DMS153 (cell line): Measurements from ENCODE around the gene SYS1.

Source experiments
- DNase-seq: peaks from one replicate; lab custom pipeline; 2025; lab: John Stamatoyannopoulos, UW

Gene SYS1

DNA sequence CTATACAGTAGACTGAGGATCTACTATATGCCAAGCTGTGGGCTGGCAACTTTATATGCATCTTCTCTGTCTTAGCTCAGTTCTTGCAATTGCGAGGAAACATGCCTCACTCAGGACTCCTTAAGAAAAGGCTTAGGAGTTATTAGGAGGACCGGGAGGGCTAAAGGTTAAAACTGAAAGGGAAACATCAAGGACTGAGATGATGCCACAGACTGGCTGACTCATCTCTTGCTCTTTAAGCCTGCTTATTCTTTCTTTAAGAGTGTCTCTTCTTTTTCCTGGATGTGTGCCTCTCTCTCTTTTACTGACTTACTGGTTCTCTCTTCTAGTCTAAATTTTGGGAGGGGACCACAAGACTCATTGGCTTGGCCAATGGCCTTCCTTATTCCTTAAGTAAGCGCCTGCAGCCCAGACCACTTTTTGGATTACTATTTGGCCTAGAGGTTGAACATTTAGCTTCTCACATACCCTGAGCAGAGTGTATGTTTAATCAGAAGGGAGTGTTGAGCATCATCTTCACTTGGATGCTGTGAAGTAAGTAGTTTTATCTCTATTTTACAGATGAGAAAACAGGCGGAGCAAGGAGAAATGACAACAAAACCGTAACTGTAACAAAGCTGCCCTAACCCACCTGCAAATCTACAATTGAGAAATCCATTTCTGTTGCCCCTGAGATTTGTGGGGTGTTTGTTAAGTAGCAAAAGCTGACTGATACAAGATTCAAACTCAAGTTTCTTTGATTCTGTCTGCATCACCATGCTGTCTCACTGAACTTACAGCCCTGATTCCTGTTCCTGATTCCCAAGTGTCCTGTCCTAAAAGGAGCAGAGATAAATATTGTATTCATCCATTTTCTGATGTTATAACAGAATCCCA, 7.5 kb upstream of the SYS1 start:
- no peak for DNase-seq

DNA sequence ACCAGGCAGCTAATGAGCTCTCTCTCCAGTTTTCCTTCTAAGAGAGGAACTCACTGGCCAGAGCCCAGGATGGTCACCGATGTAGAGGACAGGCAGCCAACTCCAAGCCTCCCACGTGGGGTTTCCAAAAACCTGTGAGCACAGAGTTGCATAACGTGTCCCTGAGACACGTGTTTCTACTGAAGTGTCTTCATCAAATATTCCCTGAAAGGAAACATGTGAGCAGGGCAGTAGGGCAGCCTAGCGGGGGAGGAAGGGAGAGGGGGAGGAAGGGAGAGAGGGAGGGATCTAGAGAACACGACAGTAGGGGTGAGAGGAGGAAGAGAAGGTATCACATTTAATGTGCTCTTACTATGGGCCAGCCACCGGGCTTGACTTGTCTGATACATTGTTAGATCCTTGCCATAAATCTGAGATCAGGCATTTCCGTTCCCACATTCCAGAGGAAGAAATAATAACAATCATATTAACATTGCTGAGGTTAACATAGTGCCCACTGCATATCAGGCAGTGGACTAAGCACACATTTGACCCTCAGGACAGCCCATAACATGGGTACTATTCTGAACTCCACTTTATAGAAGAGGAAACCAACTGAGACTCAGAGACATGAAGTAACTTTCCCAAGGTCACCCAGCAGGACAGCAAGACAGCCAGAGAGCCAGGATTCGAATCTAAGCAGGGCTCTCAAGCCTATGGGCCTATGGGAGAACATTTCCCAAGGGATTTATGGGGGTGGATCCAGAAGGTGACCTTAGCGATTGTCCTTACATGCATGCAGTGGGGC, 4.5 kb upstream of the SYS1 start:
- DNase-seq: peak; percentile 21

DNA sequence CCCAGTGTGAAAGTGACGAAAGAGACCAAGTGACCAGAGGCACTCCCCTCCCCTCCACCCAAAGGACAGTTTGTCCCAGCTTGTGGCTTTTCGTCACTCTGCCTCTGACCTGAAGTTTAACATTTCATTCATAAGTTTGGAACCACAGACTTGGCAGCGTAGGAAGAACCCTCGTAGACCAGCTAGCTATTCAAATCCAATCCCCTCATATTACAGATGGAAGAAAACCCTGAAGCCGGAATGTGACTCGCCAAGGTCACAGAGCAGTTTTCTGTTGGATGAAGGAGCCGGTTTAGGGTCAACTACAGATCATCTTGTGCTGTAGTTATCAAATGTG, 3.9 kb upstream of the SYS1 start:
- no peak for DNase-seq

DNA sequence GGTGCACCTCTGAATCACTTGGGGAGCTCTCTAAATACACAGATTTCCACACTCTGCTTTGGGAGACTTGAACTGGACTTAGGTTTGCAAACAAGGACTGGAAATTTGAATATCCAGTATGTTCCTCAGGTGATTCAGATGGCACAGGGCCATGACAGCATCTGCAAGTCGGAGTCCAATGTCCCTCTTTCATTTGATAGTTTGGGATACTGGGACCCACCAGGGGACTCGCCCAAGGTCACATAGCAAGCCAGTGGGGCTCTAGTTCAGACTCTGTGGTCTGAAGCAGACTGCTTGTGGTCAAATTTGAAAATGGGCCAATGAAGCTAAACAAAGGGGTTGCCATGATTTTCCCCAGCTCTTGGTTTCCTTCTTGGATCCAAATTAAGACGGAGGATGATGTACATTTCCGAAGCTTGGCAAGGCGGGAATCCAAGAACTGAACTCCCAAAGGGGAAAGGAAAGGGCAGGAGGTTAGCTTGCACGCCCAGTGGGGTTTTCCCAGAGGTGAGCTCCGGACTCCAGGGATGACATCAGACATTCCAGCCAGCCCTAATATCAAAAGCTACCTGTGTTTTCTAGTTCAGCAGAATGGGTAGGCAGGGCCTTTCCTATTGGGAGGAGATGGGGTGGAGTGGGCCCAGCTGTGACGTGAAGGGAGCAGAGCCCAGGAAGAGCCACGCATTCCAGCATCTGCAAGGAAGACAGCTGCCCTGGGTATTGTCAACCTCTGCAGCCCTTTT, 3.4 kb upstream of the SYS1 start:
- no peak for DNase-seq

DNA sequence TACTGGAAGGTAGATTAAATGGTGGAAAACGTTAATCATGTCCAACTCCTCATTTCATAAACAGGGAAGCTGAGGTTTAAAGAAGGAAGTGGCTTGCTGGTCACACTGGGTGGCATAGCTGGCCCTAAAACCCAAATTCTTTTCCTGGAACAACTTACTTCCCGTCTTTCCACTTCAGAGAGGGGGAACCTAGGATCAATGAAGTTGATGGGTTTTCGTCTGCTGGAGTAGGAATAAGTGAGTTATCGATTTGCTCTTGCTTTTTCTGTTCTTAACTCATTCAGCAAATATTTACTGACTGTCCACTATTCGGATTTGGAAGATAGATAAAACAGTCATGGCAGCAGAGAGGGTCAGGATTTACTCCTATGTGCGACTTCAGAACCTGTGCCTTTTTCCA, 1.2 kb upstream of the SYS1 start:
- no peak for DNase-seq

DNA sequence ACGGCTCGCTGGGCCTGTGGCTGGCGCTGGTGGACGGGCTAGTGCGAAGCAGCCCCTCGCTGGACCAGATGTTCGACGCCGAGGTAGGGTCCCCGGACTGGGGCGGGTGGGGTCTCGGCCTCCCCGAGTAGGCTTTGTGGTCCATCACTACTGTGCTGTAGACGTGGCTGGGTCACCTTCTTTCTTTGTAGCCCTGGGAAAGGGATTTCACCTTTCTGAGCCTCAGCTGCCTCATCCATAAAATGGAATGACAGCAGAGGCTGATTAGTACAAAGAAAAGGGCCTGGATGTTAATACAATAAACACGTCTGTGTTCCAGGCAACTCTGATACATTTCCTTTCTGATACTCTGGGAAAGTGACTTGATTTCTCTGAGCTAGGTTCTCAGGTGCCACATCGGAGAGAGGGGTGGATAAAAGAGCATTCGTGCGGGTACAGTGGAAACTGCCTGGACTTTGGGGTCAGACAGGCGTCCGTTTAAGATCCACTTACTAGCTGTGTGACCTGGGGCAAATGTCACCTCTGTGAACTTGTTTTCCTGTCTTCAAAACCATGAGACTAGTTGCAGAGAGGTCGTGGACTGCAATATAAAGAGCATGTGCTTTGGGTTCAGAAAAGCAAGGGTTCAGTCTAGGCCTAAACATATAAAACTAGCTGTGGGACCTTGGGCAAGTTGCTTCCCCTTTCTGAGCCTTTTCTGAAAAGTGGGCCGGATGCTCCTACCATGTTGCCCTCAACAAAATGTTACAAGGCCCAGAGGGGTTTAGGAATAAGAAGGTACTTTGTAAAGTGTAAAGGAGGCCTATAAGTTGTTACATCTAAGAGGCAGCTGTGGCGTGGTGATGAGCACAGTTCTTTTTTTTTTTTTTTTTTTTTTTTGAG, 896 bp downstream of the SYS1 start:
- DNase-seq: no peak

DNA sequence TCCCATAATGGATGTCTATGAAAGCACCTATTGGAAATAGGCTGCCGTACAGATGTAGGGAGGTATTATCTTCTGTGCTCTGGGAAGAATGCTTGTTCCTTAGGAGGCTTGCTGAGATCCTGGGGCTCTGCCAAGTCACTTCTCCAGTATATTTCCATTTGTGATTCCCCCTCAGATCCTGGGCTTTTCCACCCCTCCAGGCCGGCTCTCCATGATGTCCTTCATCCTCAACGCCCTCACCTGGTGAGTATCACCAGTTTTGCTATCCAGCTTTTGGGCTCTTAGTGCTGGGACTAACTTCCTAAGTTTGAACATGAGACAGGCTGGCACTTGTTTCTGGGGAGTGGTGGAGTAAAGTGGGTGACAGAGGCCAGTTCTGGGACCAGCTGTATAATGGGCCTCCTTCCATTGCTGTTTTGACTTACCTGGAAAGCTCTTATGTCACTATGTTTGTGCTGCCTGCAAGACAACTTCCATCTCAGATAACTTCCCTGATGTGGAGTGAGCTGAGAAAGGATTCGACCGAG, 2.6 kb downstream of the SYS1 start:
- DNase-seq: no peak

DNA sequence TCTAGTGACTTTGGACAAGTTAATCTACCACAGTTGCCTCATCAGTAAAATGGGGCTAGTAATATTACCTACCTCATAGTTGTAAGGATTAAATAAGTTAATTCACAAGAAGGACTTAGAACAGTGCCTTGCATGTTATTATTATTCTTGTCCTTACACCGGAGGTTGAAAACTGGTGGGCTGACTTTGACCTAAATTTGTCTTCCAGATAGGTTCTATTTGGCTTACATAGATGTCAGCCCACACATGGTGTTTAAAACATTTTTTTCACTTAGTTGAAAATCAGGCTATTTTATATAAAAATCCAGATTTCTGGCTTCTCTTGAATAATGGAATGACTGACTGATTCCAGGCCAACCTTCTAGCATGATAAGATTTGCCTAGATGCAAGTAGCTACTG, 3.2 kb downstream of the SYS1 start:
- no peak for DNase-seq

DNA sequence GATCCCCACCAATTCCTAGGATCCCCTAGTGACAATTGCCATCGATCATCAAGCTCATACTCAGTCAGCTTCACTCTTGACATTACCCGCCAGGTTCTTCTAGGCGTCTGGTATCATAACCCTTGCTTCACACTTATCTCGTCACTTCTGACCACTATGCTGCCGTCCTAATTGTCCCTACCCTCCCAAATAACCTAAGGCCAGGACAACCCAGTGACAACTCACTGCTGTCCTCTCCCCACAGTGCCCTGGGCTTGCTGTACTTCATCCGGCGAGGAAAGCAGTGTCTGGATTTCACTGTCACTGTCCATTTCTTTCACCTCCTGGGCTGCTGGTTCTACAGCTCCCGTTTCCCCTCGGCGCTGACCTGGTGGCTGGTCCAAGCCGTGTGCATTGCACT, 3.7 kb downstream of the SYS1 start:
- no peak for DNase-seq

DNA sequence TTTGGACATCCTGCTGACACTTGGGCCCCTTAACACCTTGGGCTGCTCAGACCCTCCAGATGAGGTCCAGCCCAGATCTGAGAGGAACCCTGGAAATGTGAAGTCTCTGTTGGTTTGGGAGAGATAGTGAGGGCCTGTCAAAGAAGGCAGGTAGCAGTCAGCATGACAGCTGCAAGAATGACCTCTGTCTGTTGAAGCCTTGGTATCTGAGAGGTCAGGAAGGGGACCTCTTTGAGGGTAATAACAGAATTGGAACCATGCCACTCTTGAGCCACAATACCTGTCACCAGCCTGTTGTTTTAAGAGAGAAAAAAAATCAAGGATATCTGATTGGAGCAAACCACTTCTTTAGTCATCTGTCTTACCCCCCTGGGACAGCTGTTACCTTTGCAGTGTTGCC, 4.2 kb downstream of the SYS1 start:
- DNase-seq: no peak

DNA sequence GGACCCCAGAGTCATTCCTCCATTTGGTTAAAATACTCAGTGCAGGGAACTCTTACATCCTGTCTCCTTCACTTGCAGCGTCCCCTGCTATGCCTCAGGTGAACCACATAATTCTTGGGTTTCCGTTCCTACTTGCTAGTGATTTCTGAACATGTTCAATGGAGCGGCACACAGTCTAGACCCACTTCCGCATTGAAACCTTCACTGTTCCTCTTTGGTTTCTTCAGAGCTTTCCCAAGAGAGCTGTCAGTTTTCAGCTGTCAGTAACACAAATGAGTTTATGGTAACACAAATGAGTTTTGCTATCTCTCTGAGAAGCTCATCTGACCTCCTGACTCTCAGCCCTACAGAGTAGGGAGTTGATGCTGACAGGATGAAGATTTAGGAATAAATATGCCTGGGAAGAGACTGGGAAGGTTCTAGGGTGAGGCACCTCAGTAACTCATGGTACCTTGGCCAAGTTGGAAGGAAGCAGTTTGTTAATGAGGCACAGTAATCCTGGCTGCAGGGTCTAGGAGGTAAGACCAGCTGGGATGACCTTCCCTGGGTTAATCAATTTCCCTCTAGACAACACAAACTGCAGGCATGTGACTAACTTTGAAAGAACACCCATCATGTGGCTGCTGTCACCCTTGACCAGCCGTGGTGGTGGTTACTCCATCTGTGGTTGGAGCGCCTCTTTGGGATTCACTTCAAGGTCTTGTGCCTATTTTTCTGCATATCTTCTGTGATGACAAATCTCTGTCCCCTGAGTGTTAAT, 5.4 kb downstream of the SYS1 start:
- no peak for DNase-seq

DNA sequence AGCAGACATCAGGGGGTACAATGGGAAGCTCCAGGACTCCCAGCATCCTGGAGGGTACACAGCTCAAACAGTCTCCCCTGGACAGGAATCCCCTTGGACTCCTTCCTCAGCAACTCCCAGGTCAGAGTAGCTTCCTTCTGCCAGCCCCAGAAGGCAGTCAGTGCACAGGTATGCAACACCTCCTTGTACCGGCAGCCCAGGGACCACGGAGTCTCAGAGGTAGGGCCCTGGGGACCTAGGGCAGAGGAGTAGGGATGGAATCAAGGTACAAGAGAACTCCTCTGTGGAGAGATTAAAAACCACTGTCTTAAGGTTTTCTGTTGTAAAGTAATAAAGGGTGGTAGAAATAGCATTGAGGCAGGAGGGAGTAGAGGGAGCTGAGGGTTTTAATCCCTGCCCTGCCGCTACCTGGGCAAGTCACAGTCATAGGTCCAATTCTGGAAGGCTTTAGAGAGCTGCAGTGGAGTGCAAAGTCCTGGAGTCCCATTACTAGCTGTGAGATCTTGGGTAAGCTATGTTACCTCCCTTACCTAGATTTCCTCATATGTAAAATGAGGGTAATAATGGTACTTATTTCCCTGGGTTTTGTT, 7.7 kb downstream of the SYS1 start:
- no peak for DNase-seq

DNA sequence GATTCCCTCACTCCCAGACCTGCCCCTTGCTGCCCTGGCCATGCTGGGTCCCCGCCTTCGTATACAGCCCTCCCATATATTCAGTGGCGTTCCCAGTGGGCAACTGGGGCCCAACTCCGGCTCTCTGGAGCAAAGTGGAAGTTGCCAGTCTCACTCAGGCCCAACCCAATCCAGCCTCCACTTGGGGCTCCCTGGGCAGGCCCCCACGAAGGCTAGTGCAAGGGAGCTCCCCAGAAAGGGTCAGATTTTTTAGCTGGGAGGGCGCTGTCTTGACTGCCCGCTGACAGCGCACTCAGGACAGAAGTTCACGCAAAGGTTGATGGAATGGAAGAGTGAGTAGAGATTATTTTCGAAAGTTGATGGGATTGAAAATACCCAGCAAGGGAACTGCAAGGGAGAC, 9.3 kb downstream of the SYS1 start:
- DNase-seq: no peak

DNA sequence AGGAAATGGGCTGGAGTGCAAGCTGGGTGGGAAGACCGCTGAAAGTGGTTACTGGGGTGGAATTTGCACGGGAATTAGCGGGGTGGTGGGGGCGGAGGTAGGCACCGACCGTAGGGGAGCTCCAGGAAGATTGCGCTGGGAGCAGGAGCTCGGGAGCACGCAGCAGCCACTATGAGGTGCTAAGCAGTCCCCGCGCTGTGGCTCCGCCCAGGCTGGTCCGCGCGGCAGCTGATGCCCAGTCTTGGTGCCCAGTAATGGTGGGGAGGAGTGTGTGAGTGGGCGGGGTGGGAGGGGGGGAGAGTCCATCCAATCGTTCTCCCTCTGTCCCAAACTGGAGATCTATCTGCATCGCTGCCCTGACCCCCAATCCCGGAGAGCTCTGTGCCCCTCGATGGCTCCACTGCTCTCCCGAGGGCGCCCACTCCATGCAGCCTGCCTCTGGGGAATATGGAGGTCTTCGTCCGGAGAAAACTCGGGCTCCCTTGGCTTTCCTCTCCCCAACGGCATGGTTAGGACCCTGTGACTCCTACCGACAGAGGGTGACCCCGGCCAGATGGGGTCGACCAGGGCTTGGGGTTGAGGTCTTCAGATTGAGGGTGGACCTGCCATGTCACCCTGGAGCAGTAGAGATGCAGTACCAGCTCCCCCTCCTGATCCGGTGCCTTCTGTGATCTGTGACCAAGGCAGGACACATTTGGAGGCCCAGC, 9.8 kb downstream of the SYS1 start:
- no peak for DNase-seq

DNA sequence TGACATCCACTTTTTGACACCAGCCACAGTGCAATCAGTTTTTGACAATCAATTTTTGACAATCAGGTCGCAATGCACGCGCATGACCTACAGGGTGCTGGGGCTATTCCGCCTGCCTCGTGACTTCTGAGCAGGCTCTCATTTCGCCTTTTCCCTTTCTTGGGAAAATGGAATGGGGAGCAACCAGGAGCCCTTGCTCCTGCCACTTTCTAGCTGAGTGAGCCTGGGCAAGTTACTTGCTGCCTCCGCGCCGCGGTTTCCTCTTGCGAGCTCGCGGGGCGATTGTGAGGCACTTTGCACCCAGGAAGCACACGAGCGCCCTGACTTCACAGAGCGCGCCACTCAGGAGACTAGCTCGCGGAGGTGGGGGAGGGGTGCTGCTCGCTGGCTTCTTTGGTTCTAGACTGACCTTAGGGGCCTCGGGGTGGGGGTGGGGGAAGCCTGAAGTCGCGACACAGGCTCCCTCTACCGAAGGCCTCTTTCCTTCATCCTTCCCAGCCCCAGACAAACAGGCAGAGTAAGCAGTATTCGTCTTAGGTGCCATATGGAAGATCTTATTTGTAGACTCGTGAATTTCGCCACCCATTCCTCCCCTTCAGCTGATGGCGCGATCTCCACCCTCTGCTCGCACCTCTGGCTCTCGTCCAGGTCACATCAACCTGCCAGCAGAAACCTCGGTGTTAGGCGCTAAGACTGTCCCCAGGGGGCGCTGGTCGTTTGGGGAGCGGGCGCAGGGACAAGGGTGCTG, 10.6 kb downstream of the SYS1 start:
- DNase-seq: peak; percentile 82

DNA sequence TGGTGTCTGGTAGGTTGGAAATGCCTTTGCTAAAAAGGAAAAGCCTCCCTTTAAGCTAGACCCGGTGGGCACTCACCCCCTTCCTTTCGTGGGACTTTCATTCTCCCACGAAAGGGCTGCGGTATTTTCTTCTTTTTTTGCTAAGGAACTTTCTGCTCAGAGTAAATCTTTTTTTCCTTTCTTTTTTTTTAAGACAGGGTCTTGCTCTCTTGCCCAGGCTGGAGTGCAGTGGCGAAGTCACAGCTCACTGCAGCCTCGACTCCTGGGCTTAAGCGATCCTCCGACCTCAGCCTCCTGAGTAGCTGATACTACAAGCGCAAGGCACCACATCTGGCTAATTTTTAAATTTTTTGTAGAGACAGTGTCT, 11.1 kb downstream of the SYS1 start:
- DNase-seq: no peak

DNA sequence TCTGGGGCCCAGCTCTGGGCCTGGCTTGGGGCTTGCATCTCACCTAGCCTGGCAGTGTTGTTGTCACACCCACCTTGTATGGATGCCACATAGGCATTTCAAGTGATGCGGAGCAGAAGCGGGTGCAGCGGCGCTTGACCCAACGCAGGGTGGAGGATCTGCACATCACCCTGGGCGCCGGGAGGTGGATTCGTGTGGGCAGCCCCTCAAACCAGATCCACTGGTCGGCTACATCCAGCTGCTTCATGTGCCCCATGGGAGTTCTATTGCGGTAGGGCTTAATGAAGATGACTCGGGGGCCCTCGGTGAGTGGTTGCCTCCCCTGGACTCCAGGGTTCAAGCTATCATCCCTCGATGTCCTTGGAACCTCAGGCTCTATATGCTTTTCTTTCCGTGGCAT, 12.0 kb downstream of the SYS1 start:
- DNase-seq: no peak

DNA sequence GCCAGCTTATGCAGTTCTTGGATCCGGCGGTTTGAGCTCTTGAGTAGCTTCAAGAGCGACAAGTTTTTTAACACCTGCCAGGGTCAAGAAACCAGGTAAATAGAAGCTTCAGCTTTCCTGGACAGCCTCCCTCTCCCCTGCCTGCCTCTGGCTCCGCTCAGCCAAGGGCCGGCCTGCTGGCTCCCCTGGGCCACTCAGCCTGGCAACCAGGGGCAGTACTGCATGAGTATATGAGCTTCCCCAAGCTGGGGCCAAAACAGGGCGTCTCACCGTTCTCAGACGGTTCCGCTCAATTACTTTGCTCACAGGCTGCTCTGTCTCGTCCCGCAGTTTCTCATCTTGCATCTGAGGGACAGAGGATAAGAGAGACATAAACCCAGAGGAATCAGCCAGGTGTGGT, 14.3 kb downstream of the SYS1 start:
- no peak for DNase-seq

DNA sequence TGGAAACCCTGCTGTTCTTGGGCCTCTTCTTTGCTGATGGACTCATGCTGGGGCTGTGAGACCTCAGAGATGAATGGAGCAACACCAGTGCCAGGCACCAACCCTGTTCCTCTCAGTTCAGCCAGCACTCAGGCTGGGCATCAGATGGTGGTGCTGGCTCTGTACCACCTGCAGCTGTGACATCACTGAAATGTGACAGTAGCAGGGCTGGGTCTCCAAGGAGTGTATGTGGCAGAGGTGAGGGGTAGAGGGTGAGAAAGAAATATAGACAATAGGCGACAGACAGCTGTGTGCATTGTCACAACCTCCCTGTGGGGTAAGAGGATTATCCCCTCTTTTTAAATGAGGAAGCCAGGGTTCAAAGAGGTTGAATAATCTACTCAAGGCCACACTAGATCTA, 15.2 kb downstream of the SYS1 start, which contains the start of gene TP53TG5:
Gene TP53TG5 (minus strand): TSS at position 135 of the 400 bp plus-strand sequence. CDS start 89 bp downstream, at position 46.
- no peak for DNase-seq
